Panc1 (cell line): ENCODE measurements around the gene MLLT3. TPM values are rescaled to one million over a fixed set of nuclear protein-coding genes. Genes with fewer than 3 reads are reported as not detected.

Source experiments
- ATAC-seq: fragments of 200-7000 bp; cut with Tn5 transposase; 2 replicates; pipeline ENCODE4 v1.9.1; 2020; ENCODE audit warnings: mild to moderate bottlenecking, moderate library complexity
- BruUV-seq: library from RNA; stranded (reverse); fragments of 400-500 nt; replicated peaks from 2 replicates; lab custom pipeline; 2021; lab: Mats Ljungman, UMichigan
- CTCF ChIA-PET: fragments of 300-600 bp; sonication (Branson Sonifier 250); formaldehyde crosslinking; loops from one replicate; lab custom pipeline; 2022; ENCODE audit warnings: antibody characterized with exemption; lab: Charles Lee
- POLR2A ChIA-PET: fragments of 300-600 bp; sonication (Branson Sonifier 250); formaldehyde crosslinking; loops from one replicate; lab custom pipeline; 2022; ENCODE audit warnings: antibody characterized with exemption; lab: Charles Lee
- DNase-seq: peaks from one replicate; pipeline ENCODE4 v3.0.0-alpha.2; 2010; ENCODE audit warnings: low read depth, low spot score
- H3K27ac ChIP-seq: 2 replicates; pipeline ENCODE4 v1.5.1; 2011; ENCODE audit warnings: mild to moderate bottlenecking, low read length, inconsistent platforms
- H3K27me3 ChIP-seq: fragments of 200-500 bp; sonication (Bioruptor generic); 2 replicates; pipeline ENCODE4 v1.6.0; 2014; ENCODE audit warnings: low read length, inconsistent platforms; ENCODE audit not compliant: control insufficient read depth, insufficient read depth
- H3K36me3 ChIP-seq: fragments of 200-500 bp; sonication (Bioruptor generic); 2 replicates; pipeline ENCODE4 v1.5.1; 2014; ENCODE audit warnings: inconsistent platforms, mild to moderate bottlenecking, low read length, moderate library complexity; ENCODE audit not compliant: control insufficient read depth, insufficient read depth
- H3K4me1 ChIP-seq: 2 replicates; pipeline ENCODE4 v1.5.1; 2011; ENCODE audit warnings: inconsistent platforms, mild to moderate bottlenecking, low read length, moderate library complexity; ENCODE audit not compliant: control insufficient read depth, insufficient read depth
- H3K4me3 ChIP-seq, 2 experiments: 2 replicates each; pipeline ENCODE4 v1.5.1; 2011 to 2012; ENCODE audit warnings: low read depth in 2 of 2, low read length in 2 of 2, mild to moderate bottlenecking in 2 of 2, inconsistent platforms in 1 of 2, moderate library complexity in 1 of 2
- H3K9me3 ChIP-seq: fragments of 200-500 bp; sonication (Bioruptor generic); 2 replicates; pipeline ENCODE4 v1.5.1; 2014; ENCODE audit warnings: low read depth, mild to moderate bottlenecking, inconsistent platforms, low read length, moderate library complexity; ENCODE audit not compliant: control insufficient read depth, insufficient read depth
- CTCF ChIP-seq: fragments of 450-650 bp; IDR thresholded peaks from 2 replicates; pipeline ENCODE4 v1.5.1; 2017; ENCODE audit warnings: mild to moderate bottlenecking
- POLR2AphosphoS5 ChIP-seq: IDR thresholded peaks from 2 replicates; pipeline ENCODE4 v1.6.1; 2012; ENCODE audit warnings: mild to moderate bottlenecking, low read depth, low read length, moderate library complexity
- REST ChIP-seq, 2 experiments: IDR thresholded peaks; 2 replicates each; pipeline ENCODE4 v1.6.1; 2011 to 2012; ENCODE audit warnings: low read depth in 2 of 2, control low read depth in 1 of 2, low read length in 1 of 2, mild to moderate bottlenecking in 1 of 2, moderate library complexity in 1 of 2; ENCODE audit not compliant: insufficient read depth in 1 of 2
- SIN3A ChIP-seq: IDR thresholded peaks from 2 replicates; pipeline ENCODE4 v1.6.1; 2012; ENCODE audit warnings: low read depth, mild to moderate bottlenecking, low read length, moderate library complexity, borderline replicate concordance; ENCODE audit not compliant: insufficient read depth
- TCF7L2 ChIP-seq: IDR thresholded peaks from 2 replicates; pipeline ENCODE4 v1.6.1; 2011; ENCODE audit warnings: mild to moderate bottlenecking, low read depth, low read length, inconsistent platforms
- in situ Hi-C: cut with HindIII; loops from 2 replicates; pipeline ENCODE4 v1.10.0; 2016; ENCODE audit warnings: low sequenced_read_pairs, low pct_unique_long_range_greater_than_20kb
- intact Hi-C: fragments of 100-400 bp; cut with micrococcal nuclease; formaldehyde crosslinking; loops from one replicate; pipeline ENCODE4 v1.10.0; 2022; ENCODE audit not compliant: unreplicated experiment
- total RNA-seq: library from RNA; stranded (reverse); gene quantifications from one replicate; pipeline ENCODE4 v1.2.1, GENCODE V29; 2021; ENCODE audit not compliant: unreplicated experiment

Gene MLLT3
- total RNA-seq, 1 experiment from 2014 or later = 0.49 TPM

GRCh38 chr9:20441711-20442423, 180.4 kb downstream of the MLLT3 start:
- TF ChIP-seq SIN3A = no peak
- no peak for TF ChIP-seq POLR2AphosphoS5
- TF ChIP-seq CTCF = no peak
- TF ChIP-seq TCF7L2 = no peak
- TF ChIP-seq REST (IDR thresholded peaks at IDR 0.05; ENCODE audit: insufficient read depth in 1 of 2, low read depth in 2 of 2, low read length in 1 of 2) = no peak
- ChIA-PET CTCF (no interaction called here), POLR2A (no interaction called here)
- BruUV-seq = no TSS peak
- no peak for ATAC-seq
- intact Hi-C loops (no loop called here), in situ Hi-C loops (no loop called here)
- no peak for DNase-seq
- no peaks in the 10 kb centered on the region for H3K4me1 ChIP-seq
- no peak overlapping the region for H3K27ac ChIP-seq
- H3K4me3 ChIP-seq = no peak overlapping the region
- no peaks in the 10 kb centered on the region for H3K9me3 ChIP-seq
- no peaks in the 10 kb centered on the region for H3K36me3 ChIP-seq
- H3K27me3 ChIP-seq = no peaks in the 10 kb centered on the region

- Histone ChIP-seq H3K36me3 (no peaks in the 10 kb centered on the region), H3K4me1 (no peaks in the 10 kb centered on the region), H3K4me3 (no peak overlapping the region), H3K27me3 (no peaks in the 10 kb centered on the region), H3K9me3 (no peaks in the 10 kb centered on the region), H3K27ac (no peak overlapping the region)
- ChIA-PET CTCF (interaction anchor here (0.6 kb wide), 1 partner anchor 97 kb away, joined by 3 read pairs; no protein-coding TSS in a partner anchor), POLR2A (no interaction called here)
- DNase-seq = no peak
- TF ChIP-seq POLR2AphosphoS5 = no peak
- TF ChIP-seq CTCF = no peak
- no peak for TF ChIP-seq SIN3A
- no peak for TF ChIP-seq REST (IDR thresholded peaks at IDR 0.05; ENCODE audit: insufficient read depth in 1 of 2, low read depth in 2 of 2, low read length in 1 of 2)
- TF ChIP-seq TCF7L2 = no peak
- no TSS peak for BruUV-seq
- in situ Hi-C loops = no loop called here
- intact Hi-C loops = no loop called here
- ATAC-seq = no peak
Observed at GRCh38 chr9:20441166-20441565, 181.1 kb downstream of the MLLT3 start.
